H1 (cell line): ENCODE measurements around the gene MRPS10. TPM values are rescaled to one million over a fixed set of nuclear protein-coding genes. Genes with fewer than 3 reads are reported as not detected.

Source experiments
- HDAC6 ChIP-seq: IDR thresholded peaks from one replicate; pipeline ENCODE4 v1.7.1; 2012; ENCODE audit warnings: low read depth, mild to moderate bottlenecking, inconsistent platforms, low read length, moderate library complexity
- MAFK ChIP-seq: IDR thresholded peaks from 2 replicates; pipeline ENCODE4 v1.6.1; 2012; ENCODE audit warnings: low read depth, mild to moderate bottlenecking, improper control_type of control experiment, low read length
- POU5F1 ChIP-seq: IDR thresholded peaks from 2 replicates; pipeline ENCODE4 v1.6.1; 2011; ENCODE audit warnings: low read depth, mild to moderate bottlenecking, low read length, moderate library complexity
- RBBP5 ChIP-seq: IDR thresholded peaks from 2 replicates; pipeline ENCODE4 v1.7.1; 2012; ENCODE audit warnings: low read depth, mild to moderate bottlenecking, inconsistent platforms, low read length, moderate library complexity, borderline replicate concordance
- SIN3A ChIP-seq, 2 experiments: IDR thresholded peaks in 1 of 2; conservative IDR thresholded peaks in 1 of 2; 2 replicates each; pipeline ENCODE4 v1.6.1; 2011 to 2012; ENCODE audit warnings: low read length in 2 of 2, improper control_type of control experiment in 1 of 2, low read depth in 1 of 2, mild to moderate bottlenecking in 1 of 2
- SIX5 ChIP-seq: IDR thresholded peaks from 2 replicates; pipeline ENCODE4 v1.6.1; 2011; ENCODE audit warnings: mild to moderate bottlenecking, low read depth, low read length
- polyA plus RNA-seq, 7 experiments: library from polyadenylated mRNA; depleted of rRNA in 3 of 7; stranded (reverse) in 5 of 7; unstranded in 2 of 7; fragments of >200 nt in 5 of 7; fragments of 200-250 nt in 2 of 7; gene quantifications; 1 replicate in 5 of 7; 2 replicates in 1 of 7; 4 replicates in 1 of 7; pipeline versions ENCODE4 v1.2.1 to v1.2.3, GENCODE V29; 2011 to 2013; ENCODE audit warnings: missing spikeins in 2 of 7, mixed read lengths in 2 of 7
- total RNA-seq: library from RNA; stranded (reverse); fragmentation: NEBNext Ultra II Directional; extraction: Animal tissue kit (Norgen Biotek cat#: 25700); gene quantifications from 2 replicates; pipeline ENCODE4 v1.2.1, GENCODE V29; 2021

The MRPS10 gene
- total and polyA plus RNA-seq, 2 of the 8 experiments (the other 6 are each of a cell fraction or from before 2014, with no cell fraction given), result 20.5 to 33.6 TPM

- TF ChIP-seq SIN3A (conservative IDR thresholded peaks at IDR 0.05 in 1 of 2, IDR thresholded peaks at IDR 0.05 in 1 of 2; ENCODE audit: low read depth in 1 of 2, low read length in 2 of 2) (no peak), HDAC6 (no peak), SIX5 (no peak), RBBP5 (no peak), MAFK (no peak), POU5F1 (no peak)
Measured at GRCh38 chr6:42237857-42238256, 20.2 kb upstream of the MRPS10 start (continued).
